Stimulated activated naive CD4-positive, alpha-beta T cell (primary cell): Measurements from ENCODE around the gene NEAT1.

Experiments
- DNase-seq, 6 experiments: peaks; one replicate each; lab custom pipeline; 2025; lab: John Stamatoyannopoulos, UW

NEAT1 gene

GRCh38 chr11:65421794-65422632 is 585 bp upstream of the NEAT1 start:
- peak; percentile 68 to 89 (median 86) for DNase-seq

GRCh38 chr11:65423516-65424204 is 1.1 kb downstream of the NEAT1 start:
- peak in 4 of 6 experiments; percentile 18 to 63 (median 40) for DNase-seq

- DNase-seq: peak; percentile 49 to 87 (median 63)
These were observed 1.9 kb downstream of the NEAT1 start for GRCh38 chr11:65424205-65425104.

- peak; percentile 63 to 96 (median 88) for DNase-seq
These were observed 2.7 kb downstream of the NEAT1 start for GRCh38 chr11:65425105-65425970.

GRCh38 chr11:65425971-65426838 is 3.6 kb downstream of the NEAT1 start:
- DNase-seq: peak in 3 of 6 experiments; percentile 78 to 79 (median 79)

GRCh38 chr11:65426839-65427690 is 4.5 kb downstream of the NEAT1 start:
- peak in 4 of 6 experiments; percentile 25 to 55 (median 42) for DNase-seq

GRCh38 chr11:65427691-65428577 is 5.3 kb downstream of the NEAT1 start:
- DNase-seq: peak in 2 of 6 experiments; percentile 35 to 38

GRCh38 chr11:65428578-65429067 is 6.0 kb downstream of the NEAT1 start:
- no peak for DNase-seq

GRCh38 chr11:65429068-65429681 is 6.6 kb downstream of the NEAT1 start:
- DNase-seq: peak in 1 of 6 experiments; percentile 36

- DNase-seq: peak in 5 of 6 experiments; percentile 27 to 55 (median 36)
These were observed 7.3 kb downstream of the NEAT1 start for GRCh38 chr11:65429724-65430405.

GRCh38 chr11:65430406-65431217 is 8.0 kb downstream of the NEAT1 start:
- DNase-seq: peak in 3 of 6 experiments; percentile 42 to 58 (median 44)

GRCh38 chr11:65431451-65432099 is 9.0 kb downstream of the NEAT1 start:
- peak in 3 of 6 experiments; percentile 63 to 73 (median 65) for DNase-seq

- no peak for DNase-seq
These were observed 9.6 kb downstream of the NEAT1 start for GRCh38 chr11:65432100-65432650.

GRCh38 chr11:65432686-65433582 is 10.3 kb downstream of the NEAT1 start:
- DNase-seq: peak in 3 of 6 experiments; percentile 51 to 68 (median 56)
